Measurements from ENCODE around the gene SFT2D2. TPM values are rescaled to one million over a fixed set of nuclear protein-coding genes. Genes with fewer than 3 reads are reported as not detected.
A peak's percentile ranks its signal among the peaks of the same experiment; 100 is the strongest.

The SFT2D2 gene
- polyA plus RNA-seq, 1 of the 3 experiments (the other 2 are of a cell fraction), result 9.3 TPM

DNA sequence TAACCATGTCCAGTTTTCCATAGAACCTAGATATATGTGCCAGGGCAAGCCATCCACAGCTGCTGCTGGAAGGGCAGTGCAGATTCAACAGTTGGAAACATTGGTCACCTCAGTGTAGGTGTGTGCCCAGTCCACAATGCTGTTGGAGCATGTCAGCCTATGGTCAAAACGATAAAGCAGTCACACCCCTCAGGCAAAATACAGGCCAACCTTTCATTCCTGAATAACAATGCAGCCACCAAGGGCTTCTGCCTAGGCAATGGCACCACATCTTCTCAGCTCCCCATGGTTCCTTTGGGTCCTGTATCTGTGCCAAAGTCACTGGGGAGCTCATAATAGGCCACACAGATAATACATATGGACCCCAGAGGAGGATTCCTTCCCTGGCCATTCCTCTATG, 39.8 kb downstream of the SFT2D2 start:
- H3F3A ChIP-seq (replicated peaks; ENCODE audit: insufficient read depth), result peaks cover 22% of the 10 kb centered on the region
- 100% methylated on average over 1 of the region's 1 CpG for WGBS (ENCODE audit: low lambda C conversion rate)
- no peaks in the 10 kb centered on the region; the same call in 1 of the 2 replicates for H3K79me2 ChIP-seq (ENCODE audit: insufficient read depth)
- no peak overlapping the region for H3K27ac ChIP-seq (ENCODE audit: low read depth in 2 of 2, low read length in 1 of 2)
- no peak overlapping the region for H3K9ac ChIP-seq
- ChIA-PET CTCF (interaction anchor here (1.1 to 1.3 kb wide), 2 partner anchors 11 to 31 kb away, joined by 3 to 4 read pairs; no protein-coding TSS in a partner anchor), POLR2A (no interaction called here)
- no peak for DNase-seq
- H3K4me1 ChIP-seq (ENCODE audit: control insufficient read depth in 1 of 2, insufficient read depth in 2 of 2, low read depth in 1 of 2, low read length in 1 of 2), result peaks cover 5 to 19% of the 10 kb centered on the region in 2 experiments; a peak in 2 of 4 replicates
- no peak overlapping the region for H3K4me3 ChIP-seq (ENCODE audit: low read depth in 2 of 2, low read length in 1 of 2)
- TF ChIP-seq POLR2AphosphoS5 (IDR thresholded peaks at IDR 0.05; ENCODE audit: low read depth, low read length), result no peak
- TF ChIP-seq RCOR1 (IDR thresholded peaks at IDR 0.05; ENCODE audit: low read length), result no peak
- no peak for TF ChIP-seq ZBTB33 (IDR thresholded peaks at IDR 0.05; ENCODE audit: borderline replicate concordance, low read depth)
- TF ChIP-seq MEF2A (IDR thresholded peaks at IDR 0.05; ENCODE audit: borderline replicate concordance, low read depth), result no peak
- TF ChIP-seq RXRA (IDR thresholded peaks at IDR 0.05; ENCODE audit: borderline replicate concordance, low read depth), result no peak
- TF ChIP-seq PBX3 (IDR thresholded peaks at IDR 0.05), result no peak
- H3K27me3 ChIP-seq (ENCODE audit: insufficient read depth), result no peaks in the 10 kb centered on the region
- H3K9me3 ChIP-seq, result no peaks in the 10 kb centered on the region
- H4K20me1 ChIP-seq (ENCODE audit: insufficient read depth), result no peaks in the 10 kb centered on the region
- no peak overlapping the region for H3K4me2 ChIP-seq
- no peak overlapping the region for H2AFZ ChIP-seq (ENCODE audit: low read depth)
- no peaks in the 10 kb centered on the region for H3K9me2 ChIP-seq
- peaks cover 0 to 5% of the 10 kb centered on the region in 2 experiments for H3K36me3 ChIP-seq (replicated peaks in 1 of 2; ENCODE audit: control insufficient read depth in 1 of 2, insufficient read depth in 2 of 2, low read length in 1 of 2)

DNA sequence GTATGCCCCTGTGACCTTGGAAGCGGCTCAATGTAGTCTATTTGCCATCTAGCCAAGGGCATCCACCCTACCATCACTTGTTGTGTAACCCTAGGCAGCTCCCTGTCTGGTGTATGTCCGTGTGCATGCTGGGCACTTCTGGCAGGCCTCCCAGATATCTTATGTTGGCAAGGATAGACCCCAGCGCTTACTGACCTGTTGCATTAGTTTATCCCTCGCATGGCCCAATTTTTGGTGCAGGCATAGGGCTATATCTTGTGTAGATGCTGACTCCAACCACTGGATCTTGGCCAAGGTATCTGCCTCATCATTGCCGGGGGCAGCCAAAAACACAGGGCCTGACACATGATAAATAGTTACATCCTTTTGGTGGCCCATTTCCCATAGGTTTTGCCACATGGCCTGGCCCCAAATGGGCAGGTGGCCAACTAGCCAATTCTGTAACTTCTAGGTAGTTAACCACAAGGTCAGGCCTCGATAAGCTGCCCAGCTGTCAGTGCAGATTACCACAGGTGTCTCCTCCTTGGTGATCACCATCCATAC, 40.9 kb downstream of the SFT2D2 start:
- H3K27ac ChIP-seq (ENCODE audit: low read depth in 2 of 2, low read length in 1 of 2), result no peak overlapping the region
- POLR2A ChIA-PET, result no interaction called here
- WGBS (ENCODE audit: low lambda C conversion rate), result 64% methylated on average over 6 of the region's 6 CpGs
- CTCF ChIA-PET, result no interaction called here
- no peaks in the 10 kb centered on the region for H3K27me3 ChIP-seq (ENCODE audit: insufficient read depth)
- H3K4me2 ChIP-seq, result no peak overlapping the region
- H3K36me3 ChIP-seq (replicated peaks in 1 of 2; ENCODE audit: control insufficient read depth in 1 of 2, insufficient read depth in 2 of 2, low read length in 1 of 2), result peaks cover 0 to 5% of the 10 kb centered on the region in 2 experiments
- peaks cover 16% of the 10 kb centered on the region for H3F3A ChIP-seq (replicated peaks; ENCODE audit: insufficient read depth)
- no peaks in the 10 kb centered on the region for H3K9me3 ChIP-seq
- H4K20me1 ChIP-seq (ENCODE audit: insufficient read depth), result no peaks in the 10 kb centered on the region
- H2AFZ ChIP-seq (ENCODE audit: low read depth), result no peak overlapping the region
- TF ChIP-seq CHD2 (IDR thresholded peaks at IDR 0.05; ENCODE audit: low read length, partially characterized antibody), result no peak
- TF ChIP-seq ZBTB33 (IDR thresholded peaks at IDR 0.05; ENCODE audit: borderline replicate concordance, low read depth), result no peak
- TF ChIP-seq JUND (IDR thresholded peaks at IDR 0.05), result 0 out of 2 replicates have a peak, but pooled peaks have one; percentile 21
- TF ChIP-seq GABPA (IDR thresholded peaks at IDR 0.05; ENCODE audit: low read depth), result no peak
- TF ChIP-seq TCF12 (IDR thresholded peaks at IDR 0.05), result peak; percentile 57
- TF ChIP-seq NFIC (IDR thresholded peaks at IDR 0.05; ENCODE audit: borderline replicate concordance), result peak; percentile 86
- 0 out of 4 replicates have a peak, but pooled peaks of 1 of the 2 experiments have one; percentile 9 for TF ChIP-seq EP300 (IDR thresholded peaks at IDR 0.05; ENCODE audit: borderline replicate concordance in 1 of 2, low read depth in 1 of 2, low read length in 1 of 2)
- TF ChIP-seq RXRA (IDR thresholded peaks at IDR 0.05; ENCODE audit: borderline replicate concordance, low read depth), result no peak
- peak; percentile 67 for TF ChIP-seq PBX3 (IDR thresholded peaks at IDR 0.05)
- no peak for TF ChIP-seq CTCF (IDR thresholded peaks at IDR 0.05)
- DNase-seq, result no peak
- no peak overlapping the region for H3K4me3 ChIP-seq (ENCODE audit: low read depth in 2 of 2, low read length in 1 of 2)
- peaks cover 5 to 11% of the 10 kb centered on the region in 2 experiments; a peak in 2 of 4 replicates for H3K4me1 ChIP-seq (ENCODE audit: control insufficient read depth in 1 of 2, insufficient read depth in 2 of 2, low read depth in 1 of 2, low read length in 1 of 2)
- no peak overlapping the region for H3K9ac ChIP-seq
- no peaks in the 10 kb centered on the region; the same call in 1 of the 2 replicates for H3K79me2 ChIP-seq (ENCODE audit: insufficient read depth)
- no peaks in the 10 kb centered on the region for H3K9me2 ChIP-seq
